ENCODE data around the gene KDM1B.

- TF ChIP-seq POLR2A (IDR thresholded peaks at IDR 0.05) (no peak), CTCF (IDR thresholded peaks at IDR 0.05 in 4 of 5, conservative IDR thresholded peaks at IDR 0.05 in 1 of 5) (peak in 2 of 5 experiments; percentile 14 to 45)
Observed at GRCh38 chr6:18155864-18156421, 721 bp downstream of the KDM1B start.
